IPS-20b (cell line): Measurements from ENCODE around the gene CDH13.

Source experiments
- H3K27ac ChIP-seq: one replicate; pipeline ENCODE4 v1.5.1; 2013; ENCODE audit warnings: low read length
- H3K27me3 ChIP-seq: 2 replicates; pipeline ENCODE4 v1.6.1; 2013; ENCODE audit warnings: mild to moderate bottlenecking, low read length, inconsistent platforms; ENCODE audit not compliant: insufficient read depth
- H3K36me3 ChIP-seq: 2 replicates; pipeline ENCODE4 v1.6.1; 2013; ENCODE audit warnings: low read depth, mild to moderate bottlenecking, inconsistent platforms, low read length, moderate library complexity; ENCODE audit not compliant: insufficient read depth
- H3K4me1 ChIP-seq: 2 replicates; pipeline ENCODE4 v1.6.1; 2013; ENCODE audit warnings: mild to moderate bottlenecking, control low read depth, inconsistent platforms, low read length, moderate library complexity; ENCODE audit not compliant: insufficient read depth
- H3K4me3 ChIP-seq: 2 replicates; pipeline ENCODE4 v1.5.1; 2013; ENCODE audit warnings: mild to moderate bottlenecking, low read length, inconsistent platforms
- H3K9ac ChIP-seq: 2 replicates; pipeline ENCODE4 v1.6.1; 2013; ENCODE audit warnings: low read depth, mild to moderate bottlenecking, inconsistent platforms, low read length, moderate library complexity
- H3K9me3 ChIP-seq: 2 replicates; pipeline ENCODE4 v1.6.1; 2013; ENCODE audit warnings: mild to moderate bottlenecking, low read depth, low read length, inconsistent platforms; ENCODE audit not compliant: insufficient read depth

CDH13 gene

GRCh38 chr16:83266848-83267553 is 640.2 kb downstream of the CDH13 start:
- Histone ChIP-seq H3K4me3 (no peak overlapping the region), H3K9ac (no peak overlapping the region), H3K9me3 (no peaks in the 10 kb centered on the region), H3K36me3 (no peaks in the 10 kb centered on the region), H3K27me3 (no peaks in the 10 kb centered on the region), H3K27ac (no peak overlapping the region), H3K4me1 (no peaks in the 10 kb centered on the region)

- Histone ChIP-seq H3K4me1 (no peaks in the 10 kb centered on the region), H3K36me3 (no peaks in the 10 kb centered on the region), H3K9me3 (no peaks in the 10 kb centered on the region), H3K4me3 (no peak overlapping the region), H3K27me3 (no peaks in the 10 kb centered on the region), H3K27ac (no peak overlapping the region), H3K9ac (no peak overlapping the region)
These were observed 641.4 kb downstream of the CDH13 start for GRCh38 chr16:83268169-83268568.

GRCh38 chr16:83269048-83269447 is 642.3 kb downstream of the CDH13 start:
- Histone ChIP-seq H3K27ac (no peak overlapping the region), H3K9me3 (no peaks in the 10 kb centered on the region), H3K4me3 (no peak overlapping the region), H3K4me1 (no peaks in the 10 kb centered on the region), H3K36me3 (no peaks in the 10 kb centered on the region), H3K9ac (no peak overlapping the region), H3K27me3 (no peaks in the 10 kb centered on the region)

- no peaks in the 10 kb centered on the region for H3K9me3 ChIP-seq
- no peak overlapping the region for H3K9ac ChIP-seq
- H3K27me3 ChIP-seq: no peaks in the 10 kb centered on the region
- H3K36me3 ChIP-seq: no peaks in the 10 kb centered on the region
- no peak overlapping the region for H3K4me3 ChIP-seq
- H3K27ac ChIP-seq: no peak overlapping the region
- H3K4me1 ChIP-seq: no peaks in the 10 kb centered on the region
These were observed 642.8 kb downstream of the CDH13 start for GRCh38 chr16:83269541-83269940.

- Histone ChIP-seq H3K4me3 (no peak overlapping the region), H3K36me3 (no peaks in the 10 kb centered on the region), H3K9me3 (no peaks in the 10 kb centered on the region), H3K9ac (no peak overlapping the region), H3K27ac (no peak overlapping the region), H3K4me1 (no peaks in the 10 kb centered on the region), H3K27me3 (no peaks in the 10 kb centered on the region)
These were observed 643.3 kb downstream of the CDH13 start for GRCh38 chr16:83270061-83270460.

- Histone ChIP-seq H3K36me3 (no peaks in the 10 kb centered on the region), H3K4me1 (no peaks in the 10 kb centered on the region), H3K4me3 (no peak overlapping the region), H3K27ac (no peak overlapping the region), H3K9ac (no peak overlapping the region), H3K9me3 (no peaks in the 10 kb centered on the region), H3K27me3 (no peaks in the 10 kb centered on the region)
These were observed 643.9 kb downstream of the CDH13 start for GRCh38 chr16:83270640-83271039.

- Histone ChIP-seq H3K4me1 (no peaks in the 10 kb centered on the region), H3K4me3 (no peak overlapping the region), H3K9me3 (no peaks in the 10 kb centered on the region), H3K36me3 (no peaks in the 10 kb centered on the region), H3K9ac (no peak overlapping the region), H3K27me3 (no peaks in the 10 kb centered on the region), H3K27ac (no peak overlapping the region)
These were observed 644.4 kb downstream of the CDH13 start for GRCh38 chr16:83271123-83271522.

GRCh38 chr16:83271970-83272575 is 645.3 kb downstream of the CDH13 start:
- no peaks in the 10 kb centered on the region for H3K9me3 ChIP-seq

GRCh38 chr16:83272843-83273242 is 646.1 kb downstream of the CDH13 start:
- Histone ChIP-seq H3K9ac (no peak overlapping the region), H3K4me1 (no peaks in the 10 kb centered on the region), H3K4me3 (no peak overlapping the region), H3K9me3 (no peaks in the 10 kb centered on the region), H3K36me3 (no peaks in the 10 kb centered on the region), H3K27ac (no peak overlapping the region), H3K27me3 (no peaks in the 10 kb centered on the region)

More at GRCh38 chr16:83271970-83272575, 645.3 kb downstream of the CDH13 start:
- Histone ChIP-seq H3K36me3 (no peaks in the 10 kb centered on the region), H3K4me3 (no peak overlapping the region), H3K27ac (no peak overlapping the region), H3K9ac (no peak overlapping the region), H3K4me1 (no peaks in the 10 kb centered on the region), H3K27me3 (no peaks in the 10 kb centered on the region)

GRCh38 chr16:83273504-83274173 is 646.9 kb downstream of the CDH13 start:
- H3K4me1 ChIP-seq: peaks cover 4% of the 10 kb centered on the region; the same call in 1 of the 2 replicates
- no peak overlapping the region for H3K4me3 ChIP-seq
- H3K27me3 ChIP-seq: no peaks in the 10 kb centered on the region

GRCh38 chr16:83279251-83279650 is 652.5 kb downstream of the CDH13 start:
- Histone ChIP-seq H3K4me1 (peaks cover 6% of the 10 kb centered on the region; the same call in 1 of the 2 replicates), H3K9ac (no peak overlapping the region), H3K9me3 (no peaks in the 10 kb centered on the region), H3K27ac (no peak overlapping the region), H3K36me3 (no peaks in the 10 kb centered on the region), H3K4me3 (no peak overlapping the region), H3K27me3 (no peaks in the 10 kb centered on the region)

More at GRCh38 chr16:83273504-83274173, 646.9 kb downstream of the CDH13 start:
- Histone ChIP-seq H3K9me3 (no peaks in the 10 kb centered on the region), H3K27ac (no peak overlapping the region), H3K36me3 (no peaks in the 10 kb centered on the region), H3K9ac (no peak overlapping the region)

- no peak overlapping the region for H3K9ac ChIP-seq
- H3K4me1 ChIP-seq: no peaks in the 10 kb centered on the region
- no peak overlapping the region for H3K4me3 ChIP-seq
- no peaks in the 10 kb centered on the region for H3K36me3 ChIP-seq
- no peaks in the 10 kb centered on the region for H3K9me3 ChIP-seq
- no peaks in the 10 kb centered on the region for H3K27me3 ChIP-seq
- no peak overlapping the region for H3K27ac ChIP-seq
These were observed 659.2 kb downstream of the CDH13 start for GRCh38 chr16:83285921-83286320.
